NCI-H446 (cell line): ENCODE results near the gene THRB.
"Not testable (repeated sequence)": the region's sequence is repeated elsewhere in the genome, so short reads cannot be mapped to it uniquely, and the experiment has no call there.

ENCODE experiments used
- DNase-seq, 2 experiments: peaks; one replicate each; lab custom pipeline; 2025; lab: John Stamatoyannopoulos, UW

The THRB gene

DNA sequence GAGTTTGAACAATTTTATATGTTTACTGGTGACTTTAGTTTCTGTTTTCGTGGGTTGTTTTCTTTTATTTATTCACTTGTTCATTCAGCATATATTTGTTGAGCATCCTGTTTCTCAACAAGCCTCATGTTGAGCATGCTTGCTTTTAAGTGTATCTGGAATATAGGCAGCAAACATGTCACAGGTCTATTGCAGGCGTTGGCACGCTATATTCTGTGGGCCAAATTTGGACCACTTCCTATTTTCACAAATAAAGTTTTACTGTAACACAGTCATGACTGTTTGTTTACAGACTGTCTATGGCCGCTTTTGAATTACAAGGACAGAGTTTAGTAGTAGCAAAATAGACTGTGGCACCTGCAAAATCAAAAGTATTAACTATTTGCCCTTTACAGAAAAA lies 89.6 kb downstream of the THRB start:
- DNase-seq = no peak

DNA sequence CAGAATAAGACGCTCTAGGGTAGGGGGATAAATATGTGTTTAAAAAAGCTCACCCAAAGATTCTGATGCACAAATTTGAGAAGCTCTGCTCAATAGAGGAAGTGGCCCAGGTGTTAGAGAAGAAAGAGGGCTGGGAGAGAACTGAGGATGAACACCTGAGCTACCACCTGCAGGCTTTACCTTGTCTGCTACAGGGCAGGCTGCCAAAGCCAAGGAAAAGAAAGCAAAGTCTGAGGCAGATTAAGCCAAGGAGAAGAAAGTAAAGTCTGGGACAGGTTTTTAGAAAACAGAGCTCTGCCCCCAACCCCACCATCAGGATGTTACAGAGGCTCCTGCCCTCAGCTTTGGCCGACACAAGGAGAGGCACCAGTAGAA lies 92.9 kb downstream of the THRB start:
- no peak for DNase-seq

DNA sequence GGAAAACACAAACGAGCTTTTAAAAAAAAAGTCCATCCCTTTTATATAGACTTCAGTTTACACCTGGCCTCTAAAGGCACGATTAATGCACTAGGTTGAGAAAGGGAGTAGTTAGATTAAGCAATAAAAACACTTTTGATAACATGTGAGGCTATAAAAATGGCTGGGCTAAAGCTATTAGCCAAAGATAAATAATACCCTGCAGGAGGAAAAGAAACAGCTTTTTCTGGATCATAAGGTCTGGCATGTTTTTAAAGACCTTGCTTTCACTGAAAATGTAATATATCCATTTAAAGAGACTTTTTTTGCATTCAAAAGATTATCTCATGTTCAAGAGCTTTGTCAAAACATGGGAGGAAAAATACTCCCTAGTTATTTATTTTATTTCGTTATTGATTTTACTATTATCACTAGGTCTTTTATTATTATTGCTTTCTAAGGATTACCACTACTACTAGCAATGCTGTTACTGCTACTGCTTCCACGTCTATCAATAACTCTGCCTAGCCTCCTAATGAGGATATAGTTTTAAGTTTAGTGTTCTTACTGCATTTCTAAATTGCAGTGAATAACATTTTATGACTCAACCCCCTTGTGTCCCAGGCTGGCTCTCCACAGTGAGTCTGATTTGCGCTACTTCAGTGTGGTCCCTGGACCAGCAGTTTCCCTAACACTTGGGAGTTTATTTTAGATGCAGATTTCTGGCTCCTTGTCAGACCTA lies 93.4 kb downstream of the THRB start:
- peak in 1 of 2 experiments; percentile 1 for DNase-seq

DNA sequence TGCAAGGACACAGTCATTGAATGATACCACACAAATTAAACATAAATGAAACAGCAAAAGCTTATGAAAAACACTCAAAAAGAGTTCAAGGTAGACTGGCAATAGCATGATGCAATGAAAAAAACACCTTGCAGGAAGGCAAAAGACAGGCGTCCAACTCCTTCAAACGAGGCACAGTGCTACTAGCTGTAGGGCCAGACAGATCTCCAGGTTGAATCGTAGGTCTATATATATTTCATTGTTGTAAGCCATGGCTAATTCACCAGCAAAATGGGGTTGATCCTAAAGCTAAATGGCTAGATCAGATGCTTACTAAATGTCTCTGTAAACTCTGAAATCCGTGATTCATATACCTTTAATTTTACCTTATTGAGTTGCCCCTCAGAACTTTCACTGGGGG lies 94.2 kb downstream of the THRB start:
- DNase-seq = no peak

GRCh38 chr3:24400015-24400414 lies 94.6 kb downstream of the THRB start:
- DNase-seq = no peak

DNA sequence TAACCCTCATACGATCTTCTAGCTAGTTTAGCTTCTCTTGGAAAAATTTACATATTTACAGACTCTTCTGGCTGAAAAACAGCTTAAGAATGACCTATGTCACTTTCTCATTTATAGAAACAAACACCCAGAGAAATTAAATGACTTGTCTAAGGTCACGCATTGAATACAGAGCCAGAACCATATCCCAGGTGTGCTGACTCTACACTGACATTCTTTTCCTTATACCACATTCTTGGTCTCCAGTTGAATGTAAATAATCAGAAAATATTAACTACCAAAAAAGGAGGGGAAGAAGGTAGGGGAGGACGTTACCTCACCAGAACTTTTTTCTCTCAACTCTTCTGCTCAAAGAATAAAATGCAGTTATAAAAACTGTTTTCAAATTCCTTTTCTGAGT lies 95.0 kb downstream of the THRB start:
- DNase-seq = no peak

- DNase-seq = not testable (repeated sequence)
Measured at GRCh38 chr3:24398712-24399111, 95.9 kb downstream of the THRB start.

- DNase-seq = no peak
Measured at GRCh38 chr3:24396338-24396737, 98.3 kb downstream of the THRB start.

- DNase-seq = no peak
Measured at GRCh38 chr3:24394754-24395153, 99.9 kb downstream of the THRB start.

GRCh38 chr3:24393316-24393715 lies 101.3 kb downstream of the THRB start:
- no peak for DNase-seq

DNA sequence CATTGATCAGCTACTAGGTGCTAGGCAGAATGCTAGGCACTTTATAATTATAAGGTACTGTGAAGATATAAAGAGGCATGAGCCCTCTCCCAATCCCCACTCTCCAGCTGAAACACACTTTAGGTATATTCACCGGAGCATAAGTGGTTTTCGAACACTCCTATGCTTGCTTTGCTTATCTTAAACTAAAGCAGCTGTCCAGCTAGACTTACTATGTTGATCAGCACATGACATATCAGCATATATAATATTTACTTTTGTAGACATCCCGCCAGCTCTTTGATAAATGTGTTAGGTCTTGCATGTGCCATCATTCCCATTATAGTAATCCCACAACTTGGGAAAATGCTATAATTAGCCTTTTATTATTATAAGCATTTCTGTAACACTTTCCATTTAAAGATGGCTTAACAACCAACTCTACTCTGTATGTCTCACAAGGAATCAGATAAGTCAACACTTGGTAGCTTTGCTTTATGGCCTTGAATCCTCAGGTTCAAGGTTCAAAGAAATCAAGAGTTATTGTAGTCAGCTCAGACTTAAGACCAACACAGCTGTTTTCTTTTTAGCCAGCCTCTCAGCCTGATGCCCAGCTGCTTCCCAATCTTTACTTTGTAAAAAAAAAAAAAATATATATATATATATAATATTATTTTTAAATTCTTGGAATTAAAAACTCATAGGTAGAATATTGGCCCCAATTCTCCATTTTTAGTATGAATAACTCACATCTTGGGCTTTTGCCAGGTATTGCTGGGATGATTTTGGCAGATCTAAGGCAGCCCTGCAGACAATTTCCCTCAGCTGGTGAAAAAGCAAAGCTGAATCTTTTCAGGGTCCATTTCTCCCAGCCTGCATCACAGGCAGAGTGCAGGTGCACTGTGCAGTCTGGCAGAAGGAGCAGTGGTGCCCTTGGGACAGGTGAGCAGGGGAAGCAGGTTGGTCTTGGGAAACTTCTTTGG lies 104.2 kb downstream of the THRB start:
- peak in 1 of 2 experiments; percentile 48 for DNase-seq

DNA sequence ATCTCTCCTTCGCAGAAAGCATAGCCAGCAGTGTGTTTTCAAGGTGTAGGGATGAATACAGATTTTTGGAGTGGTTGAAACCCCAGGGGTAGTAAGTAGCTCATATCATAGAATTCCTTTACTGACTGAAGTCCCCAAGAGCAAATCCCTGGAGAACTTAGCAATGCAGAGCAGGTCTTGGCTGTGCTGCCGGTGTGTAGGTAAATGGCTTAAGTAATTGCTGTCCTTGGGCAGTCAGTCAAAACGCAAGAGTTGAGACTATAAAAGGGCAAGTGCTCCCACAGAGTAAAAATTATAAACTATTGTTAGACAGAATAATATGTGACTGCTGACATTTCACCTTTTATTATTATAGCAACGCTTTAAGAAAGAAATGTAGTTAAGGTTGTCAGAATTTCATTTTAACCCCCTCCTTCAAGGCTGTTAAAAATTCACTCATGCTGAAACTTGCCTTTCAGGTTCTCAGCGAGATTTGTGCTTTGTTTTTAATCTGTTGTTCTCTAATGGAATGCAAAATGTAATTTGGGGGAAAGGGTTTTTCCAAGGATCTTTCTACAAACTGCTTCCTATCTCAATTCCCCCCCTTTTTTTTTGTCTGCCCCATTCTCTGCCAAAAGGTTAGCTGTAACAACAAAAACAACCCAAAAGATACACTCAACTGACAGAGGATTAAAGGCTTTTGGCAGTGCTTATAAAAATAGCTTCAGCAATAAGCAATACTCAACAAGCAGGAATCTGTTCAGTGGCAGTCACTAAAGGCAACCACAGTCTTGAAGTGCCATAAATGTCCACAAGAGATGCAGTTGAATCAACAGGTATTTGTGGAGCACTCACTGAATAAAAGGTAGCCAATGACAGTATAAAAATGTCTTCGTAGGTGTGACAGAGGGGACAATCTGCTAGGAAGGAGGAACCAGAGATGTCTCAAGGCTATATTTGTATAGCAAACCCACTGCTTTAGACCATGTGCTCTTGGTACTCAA lies 105.3 kb downstream of the THRB start:
- DNase-seq = no peak

- DNase-seq = no peak
Measured at GRCh38 chr3:24388611-24389010, 106.0 kb downstream of the THRB start.

DNA sequence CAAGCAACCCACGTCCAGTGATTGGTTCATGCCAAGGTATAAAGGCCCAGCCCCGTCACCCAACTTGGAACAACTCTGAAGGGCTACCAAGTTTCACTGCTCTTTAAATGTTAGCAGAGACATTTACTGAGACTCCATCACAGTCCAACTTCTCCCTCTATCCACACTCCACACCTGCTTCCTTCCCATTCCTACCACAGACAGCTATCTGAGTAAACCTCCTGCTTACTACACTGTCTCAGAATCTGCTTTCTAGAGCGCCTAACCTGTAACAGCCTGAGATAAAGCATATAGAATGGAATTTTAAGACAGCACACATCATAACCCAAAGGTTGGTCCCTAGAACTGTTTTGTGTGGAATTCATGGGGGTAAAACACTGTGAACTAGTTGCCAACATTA lies 106.5 kb downstream of the THRB start:
- no peak for DNase-seq

DNA sequence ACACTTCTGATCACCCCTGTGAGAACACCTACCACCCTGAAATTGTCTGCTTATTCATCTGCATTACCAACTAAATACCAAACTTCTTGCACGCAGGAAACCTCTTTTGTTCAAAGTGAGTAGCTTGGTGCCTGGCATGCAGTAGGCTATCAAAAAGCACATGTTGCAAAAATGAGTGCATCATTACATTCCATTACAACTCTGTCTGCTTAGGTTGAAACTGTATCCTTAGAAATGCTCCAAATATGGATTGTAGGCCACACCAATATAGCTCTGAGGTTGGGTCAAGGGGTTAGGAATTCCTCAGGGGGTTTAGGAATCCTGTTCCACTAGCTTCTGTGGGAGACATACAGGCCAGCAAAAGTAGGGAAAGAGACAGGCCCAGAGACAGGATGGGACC lies 107.2 kb downstream of the THRB start:
- DNase-seq = no peak

DNA sequence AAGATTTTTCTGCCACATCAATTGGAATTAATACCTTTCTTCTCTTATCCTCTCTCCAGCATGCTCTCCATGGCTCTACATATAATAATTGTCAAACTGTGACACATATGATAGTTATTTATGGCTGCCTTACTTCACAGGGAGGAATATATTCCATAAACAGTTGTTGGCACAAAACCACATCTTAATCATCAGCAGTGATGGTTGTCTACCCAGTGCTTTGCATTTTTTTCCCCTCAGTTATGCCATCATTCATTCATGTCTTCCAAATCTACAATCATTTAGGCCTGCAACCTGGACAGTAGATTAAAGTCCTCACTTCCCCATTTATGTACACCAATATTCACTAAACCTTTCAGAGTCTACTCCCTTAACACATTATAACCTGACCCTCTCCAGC lies 107.7 kb downstream of the THRB start:
- no peak for DNase-seq

- DNase-seq = no peak
Measured at GRCh38 chr3:24386458-24386857, 108.2 kb downstream of the THRB start.

GRCh38 chr3:24385012-24385615 lies 109.5 kb downstream of the THRB start:
- no peak for DNase-seq

DNA sequence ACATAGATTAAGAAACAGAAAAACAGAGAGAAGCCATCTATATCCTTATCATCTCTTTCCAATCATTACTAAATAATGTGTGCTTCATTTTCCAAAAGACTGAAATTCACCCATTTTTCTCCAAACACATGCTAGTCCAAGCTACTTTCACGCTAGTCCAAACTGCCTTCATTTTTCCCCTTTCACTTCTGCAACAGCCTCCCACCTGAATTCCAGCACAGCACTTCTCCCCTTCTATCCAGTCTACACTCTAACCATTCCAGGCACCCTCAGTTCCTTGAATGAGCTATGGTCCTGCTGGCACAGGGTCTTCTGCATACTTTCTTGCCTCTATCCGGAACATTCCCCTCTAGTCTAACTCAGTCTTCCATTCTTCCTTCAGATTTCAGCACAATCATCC lies 112.0 kb downstream of the THRB start:
- no peak for DNase-seq

GRCh38 chr3:24379936-24380335 lies 114.7 kb downstream of the THRB start:
- no peak for DNase-seq

- DNase-seq = no peak
Measured at GRCh38 chr3:24378313-24378712, 116.3 kb downstream of the THRB start.
